GM10266 (cell line): ENCODE data around the gene NAIP.
"Not testable (repeated sequence)": the region's sequence is repeated elsewhere in the genome, so short reads cannot be mapped to it uniquely, and the experiment has no call there.

Experiments used
- DNase-seq: peaks from one replicate; pipeline ENCODE4 v3.0.0; 2012; ENCODE audit errors: extremely low spot score
- TF ChIP-seq, protein P1 (sequence below): IDR thresholded peaks from 2 replicates; pipeline ENCODE4 v1.5.1; 2012; ENCODE audit warnings: mild to moderate bottlenecking, low read depth; ENCODE audit not compliant: control insufficient read depth, insufficient read depth; ENCODE audit errors: missing control alignments

The NAIP gene

DNA sequence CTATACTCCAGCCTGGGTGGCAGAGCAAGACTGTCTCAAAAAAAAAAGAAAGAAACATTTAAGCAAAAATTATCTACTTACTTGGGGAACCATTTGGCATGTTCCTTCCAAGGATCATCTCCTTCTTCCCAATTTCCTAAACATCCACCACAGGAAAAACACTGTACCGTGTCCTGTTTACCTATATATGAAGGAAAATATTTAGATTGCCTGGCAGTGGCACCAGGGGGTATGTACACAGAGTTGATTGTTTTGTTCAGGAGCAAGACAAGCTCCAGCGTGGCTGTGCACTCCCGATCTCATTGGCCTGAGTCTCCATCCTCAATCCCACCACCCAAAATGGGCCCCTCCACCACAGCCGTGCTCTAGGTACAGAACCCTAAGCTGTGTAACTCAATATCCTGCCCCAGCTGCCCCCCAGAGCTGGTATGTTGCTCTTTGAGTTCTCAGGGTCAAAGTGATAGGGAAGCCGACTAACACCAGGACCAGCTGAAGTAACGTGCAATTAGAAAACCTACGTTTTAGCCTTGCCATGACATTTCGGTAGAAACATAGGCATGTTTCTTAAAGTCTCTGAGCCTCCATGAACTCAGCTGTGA lies 13.8 kb downstream of the NAIP start:
- no peak for DNase-seq
- TF ChIP-seq, protein P1, sequence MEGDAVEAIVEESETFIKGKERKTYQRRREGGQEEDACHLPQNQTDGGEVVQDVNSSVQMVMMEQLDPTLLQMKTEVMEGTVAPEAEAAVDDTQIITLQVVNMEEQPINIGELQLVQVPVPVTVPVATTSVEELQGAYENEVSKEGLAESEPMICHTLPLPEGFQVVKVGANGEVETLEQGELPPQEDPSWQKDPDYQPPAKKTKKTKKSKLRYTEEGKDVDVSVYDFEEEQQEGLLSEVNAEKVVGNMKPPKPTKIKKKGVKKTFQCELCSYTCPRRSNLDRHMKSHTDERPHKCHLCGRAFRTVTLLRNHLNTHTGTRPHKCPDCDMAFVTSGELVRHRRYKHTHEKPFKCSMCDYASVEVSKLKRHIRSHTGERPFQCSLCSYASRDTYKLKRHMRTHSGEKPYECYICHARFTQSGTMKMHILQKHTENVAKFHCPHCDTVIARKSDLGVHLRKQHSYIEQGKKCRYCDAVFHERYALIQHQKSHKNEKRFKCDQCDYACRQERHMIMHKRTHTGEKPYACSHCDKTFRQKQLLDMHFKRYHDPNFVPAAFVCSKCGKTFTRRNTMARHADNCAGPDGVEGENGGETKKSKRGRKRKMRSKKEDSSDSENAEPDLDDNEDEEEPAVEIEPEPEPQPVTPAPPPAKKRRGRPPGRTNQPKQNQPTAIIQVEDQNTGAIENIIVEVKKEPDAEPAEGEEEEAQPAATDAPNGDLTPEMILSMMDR = no peak

DNA sequence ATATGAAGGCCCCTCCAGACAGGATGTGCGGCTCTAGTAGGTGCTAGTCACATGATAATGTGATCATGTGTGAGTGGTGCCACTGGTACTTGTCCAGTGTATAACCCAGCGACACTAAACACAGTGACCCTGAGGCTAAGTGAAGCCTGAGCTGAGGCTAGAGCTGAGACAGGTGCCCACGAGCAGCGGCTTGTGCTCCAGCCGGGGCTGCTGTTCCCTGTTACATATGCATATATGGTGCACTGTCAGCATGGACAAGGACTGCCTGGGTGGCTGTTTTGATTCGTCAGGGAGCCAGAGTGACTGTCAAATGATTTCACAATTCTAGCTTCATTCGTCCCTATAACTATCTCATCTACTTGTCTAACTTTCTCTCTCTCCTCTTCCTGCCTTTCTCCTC lies 18.2 kb downstream of the NAIP start:
- not testable (repeated sequence) for DNase-seq

DNA sequence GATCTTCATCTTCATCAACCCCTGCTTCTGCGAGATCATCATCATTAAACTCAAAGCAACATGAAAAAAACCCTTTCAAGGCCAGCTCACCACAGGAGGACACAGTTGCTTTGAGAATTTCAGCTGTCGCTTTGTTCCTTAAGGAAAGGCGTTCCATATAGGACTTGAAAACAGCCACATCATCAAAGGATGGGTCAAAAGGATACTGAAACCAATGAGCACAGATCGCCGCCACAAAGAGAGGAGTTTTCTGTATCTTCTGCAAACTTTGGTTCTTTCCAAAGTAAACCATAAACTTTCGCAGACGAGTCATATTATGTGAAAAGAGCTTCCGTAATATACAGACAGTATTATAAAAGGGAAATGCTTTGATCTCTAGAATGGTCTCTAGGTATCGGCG lies 40.3 kb downstream of the NAIP start:
- not testable (repeated sequence) for DNase-seq

DNA sequence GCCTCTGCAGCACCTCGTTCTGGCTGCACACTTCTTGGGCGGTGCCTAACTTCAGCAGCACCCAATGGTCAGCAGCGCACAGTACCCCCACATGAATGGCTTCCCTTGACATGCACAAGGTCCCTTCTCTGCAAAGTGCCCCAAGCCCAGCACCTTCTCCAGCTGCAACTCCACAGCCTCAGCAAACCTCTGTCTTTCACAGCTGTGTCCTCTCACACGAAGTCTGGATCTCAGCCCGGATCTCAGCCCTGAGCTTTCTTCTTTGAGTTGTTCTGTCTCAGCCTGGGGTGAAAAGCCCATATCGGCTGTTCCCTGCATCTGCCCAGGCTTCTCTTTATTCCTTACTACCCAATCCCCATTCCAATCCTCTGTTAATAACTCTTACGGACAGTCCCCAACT lies 57.9 kb downstream of the NAIP start:
- not testable (repeated sequence) for DNase-seq

DNA sequence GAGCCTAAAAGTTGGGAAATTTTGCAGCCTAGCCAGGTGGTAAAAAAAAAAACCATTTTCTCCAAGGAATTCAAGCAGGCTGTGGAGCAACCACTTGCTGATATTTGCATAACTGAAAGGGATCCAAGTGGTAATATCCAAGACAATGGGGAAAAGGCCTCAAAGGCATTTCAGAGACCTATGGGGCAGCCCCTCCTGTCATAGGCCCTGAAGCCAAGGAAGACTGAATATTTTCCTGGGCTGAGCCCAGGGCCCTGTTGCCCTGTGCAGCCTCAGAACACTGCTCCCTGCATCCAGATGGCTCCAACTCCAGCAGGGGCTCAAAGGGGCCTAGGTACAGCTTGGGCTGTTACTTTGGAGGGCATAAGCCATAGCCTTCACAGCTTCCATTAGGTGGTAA lies 60.6 kb downstream of the NAIP start:
- DNase-seq = not testable (repeated sequence)

DNA sequence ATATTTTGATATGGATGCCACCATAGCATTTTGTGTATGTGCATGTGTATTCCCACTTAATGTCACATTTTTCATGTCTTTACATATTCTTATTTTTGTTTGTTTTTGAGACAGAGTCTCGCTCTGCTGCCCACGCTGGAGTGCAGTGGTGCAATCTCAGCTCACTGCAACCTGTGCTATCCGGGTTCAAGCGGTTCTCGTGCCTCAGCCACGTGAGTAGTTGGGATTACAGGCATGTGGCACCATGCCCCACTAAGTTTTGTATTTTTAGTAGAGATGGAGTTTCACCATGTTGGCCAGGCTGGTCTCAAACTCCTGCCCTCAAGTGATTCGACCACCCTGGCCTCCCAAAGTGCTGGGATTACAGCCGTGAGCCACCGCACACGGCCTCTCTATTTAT lies 72.1 kb downstream of the NAIP start:
- not testable (repeated sequence) for DNase-seq

DNA sequence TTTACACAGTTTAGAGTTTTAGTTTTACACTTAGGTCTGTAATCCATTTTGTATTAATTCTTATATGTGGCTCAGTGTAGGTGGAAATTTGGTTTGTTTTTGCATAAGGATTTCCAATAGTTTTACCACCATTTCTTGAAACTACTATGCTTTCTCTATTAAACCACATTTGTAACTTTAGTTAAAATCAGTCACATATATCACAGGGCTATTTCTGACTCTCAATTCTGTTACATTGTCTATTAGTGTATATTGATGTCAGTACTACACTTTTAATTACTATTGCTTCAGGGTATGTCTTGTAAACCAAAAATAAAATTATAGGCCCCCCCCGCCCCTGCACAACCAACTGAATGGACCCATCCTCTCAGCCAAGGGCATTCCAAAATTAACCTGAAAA lies 92.6 kb downstream of the NAIP start:
- DNase-seq = not testable (repeated sequence)

DNA sequence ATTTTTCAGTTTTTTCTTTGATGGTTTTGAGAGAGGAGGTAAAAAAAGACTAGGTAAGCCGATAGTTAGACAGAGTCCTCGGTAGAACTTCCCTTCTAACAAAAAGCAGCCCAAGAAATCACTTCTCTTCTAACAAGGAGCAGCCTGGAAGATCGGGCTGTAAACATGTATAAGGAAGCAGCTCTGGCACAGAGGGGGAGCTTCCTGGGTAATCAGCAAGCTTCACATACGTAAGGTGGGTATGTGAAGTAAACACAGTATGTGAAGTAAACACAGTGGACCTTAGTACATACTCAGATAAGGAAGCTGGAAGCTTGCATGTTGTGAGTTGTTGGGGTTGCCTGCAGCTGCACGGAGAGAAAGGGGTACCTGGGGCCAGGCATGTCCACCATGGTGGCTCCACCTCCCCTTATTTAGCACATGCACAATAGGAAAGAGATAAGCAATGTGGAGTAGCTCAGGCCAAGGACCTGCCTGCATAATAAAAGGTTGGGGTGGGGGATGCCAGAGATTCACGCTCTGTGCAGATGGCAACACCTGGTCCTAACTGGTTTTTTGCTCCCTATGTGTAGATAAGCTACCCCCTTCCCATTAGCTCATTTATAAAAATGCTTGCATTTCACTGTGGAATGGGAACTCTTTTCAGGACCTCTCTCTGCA lies 93.3 kb downstream of the NAIP start:
- DNase-seq = not testable (repeated sequence)

DNA sequence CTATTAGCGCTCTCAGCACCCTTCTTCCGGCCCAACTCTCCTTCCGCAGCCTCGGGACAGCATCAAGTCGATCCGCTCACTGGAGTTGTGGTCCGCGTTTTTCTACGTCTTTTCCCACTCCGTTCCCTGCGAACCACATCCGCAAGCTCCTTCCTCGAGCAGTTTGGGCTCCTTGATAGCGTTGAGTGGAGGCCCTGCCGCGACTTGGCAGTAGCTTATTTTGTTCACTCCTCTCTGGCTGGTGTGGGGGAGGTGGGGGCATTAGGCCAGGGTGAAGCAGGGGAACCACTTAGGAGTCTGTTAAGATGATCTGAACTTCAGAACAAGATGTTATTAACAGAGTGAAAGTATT lies 100.0 kb downstream of the NAIP start:
- DNase-seq = not testable (repeated sequence)
